ENCODE measurements around the gene PTPN2. TPM values are rescaled to one million over a fixed set of nuclear protein-coding genes. Genes with fewer than 3 reads are reported as not detected.

Gene PTPN2
- total RNA-seq, 1 experiment from 2014 or later = 59.8 TPM

DNA sequence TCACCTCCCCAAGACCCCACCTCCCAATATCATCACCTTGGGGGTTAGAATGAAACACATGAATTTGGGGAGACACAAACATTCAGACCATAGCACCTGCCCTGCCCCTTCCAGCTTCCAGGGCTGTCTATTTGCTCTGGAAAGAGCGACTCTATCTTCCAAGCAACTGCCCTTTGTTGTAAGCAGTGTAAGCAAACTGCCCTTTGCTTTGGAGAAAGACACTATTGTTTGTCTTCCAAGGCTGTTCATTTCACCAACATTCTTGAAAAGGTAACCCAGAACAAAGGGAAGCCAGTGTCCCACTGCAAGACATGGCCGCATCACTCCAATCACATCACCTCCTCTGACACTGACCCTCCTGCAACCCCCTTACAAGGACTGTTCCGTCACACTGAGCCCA, 46.9 kb upstream of the PTPN2 start:
- intact Hi-C loops (cut with micrococcal nuclease) = loop anchor here (5.0 kb wide), 2 partner anchors 39 to 539 kb away; no protein-coding TSS in a partner anchor
- POLR2A ChIA-PET (ENCODE audit: unreplicated experiment) = no interaction called here
- Histone ChIP-seq H3K79me2 (ENCODE audit: low read length) (no peaks in the 10 kb centered on the region), H4K20me1 (ENCODE audit: low read length) (no peaks in the 10 kb centered on the region), H3K4me2 (ENCODE audit: low read length) (no peak overlapping the region), H3K27me3 (ENCODE audit: low read length) (no peaks in the 10 kb centered on the region), H3K27ac (ENCODE audit: low read length) (no peak overlapping the region), H3F3A (ENCODE audit: low read length, unreplicated experiment) (no peaks in the 10 kb centered on the region), H3K9me3 (ENCODE audit: low read length) (no peaks in the 10 kb centered on the region), H3K4me1 (ENCODE audit: insufficient read depth, low read length) (peaks cover 6% of the 10 kb centered on the region; the same call in 1 of the 2 replicates), H3K9ac (ENCODE audit: low read length) (no peak overlapping the region), H2AFZ (ENCODE audit: low read length) (no peak overlapping the region), H3K4me3 (ENCODE audit: low read length) (no peak overlapping the region), H3K9me2 (replicated peaks; ENCODE audit: low read length) (no peaks in the 10 kb centered on the region), H3K36me3 (ENCODE audit: low read depth, low read length) (no peaks in the 10 kb centered on the region)
- BruUV-seq (replicated peaks) = no TSS peak
- CTCF ChIA-PET = no interaction called here
- TF ChIP-seq, protein P1, sequence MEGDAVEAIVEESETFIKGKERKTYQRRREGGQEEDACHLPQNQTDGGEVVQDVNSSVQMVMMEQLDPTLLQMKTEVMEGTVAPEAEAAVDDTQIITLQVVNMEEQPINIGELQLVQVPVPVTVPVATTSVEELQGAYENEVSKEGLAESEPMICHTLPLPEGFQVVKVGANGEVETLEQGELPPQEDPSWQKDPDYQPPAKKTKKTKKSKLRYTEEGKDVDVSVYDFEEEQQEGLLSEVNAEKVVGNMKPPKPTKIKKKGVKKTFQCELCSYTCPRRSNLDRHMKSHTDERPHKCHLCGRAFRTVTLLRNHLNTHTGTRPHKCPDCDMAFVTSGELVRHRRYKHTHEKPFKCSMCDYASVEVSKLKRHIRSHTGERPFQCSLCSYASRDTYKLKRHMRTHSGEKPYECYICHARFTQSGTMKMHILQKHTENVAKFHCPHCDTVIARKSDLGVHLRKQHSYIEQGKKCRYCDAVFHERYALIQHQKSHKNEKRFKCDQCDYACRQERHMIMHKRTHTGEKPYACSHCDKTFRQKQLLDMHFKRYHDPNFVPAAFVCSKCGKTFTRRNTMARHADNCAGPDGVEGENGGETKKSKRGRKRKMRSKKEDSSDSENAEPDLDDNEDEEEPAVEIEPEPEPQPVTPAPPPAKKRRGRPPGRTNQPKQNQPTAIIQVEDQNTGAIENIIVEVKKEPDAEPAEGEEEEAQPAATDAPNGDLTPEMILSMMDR (conservative IDR thresholded peaks at IDR 0.05; ENCODE audit: low read depth, low read length) = no peak
- TF ChIP-seq EZH2phosphoT487 (IDR thresholded peaks at IDR 0.05; ENCODE audit: borderline replicate concordance, low read length) = no peak
- no peak for TF ChIP-seq EZH2 (IDR thresholded peaks at IDR 0.05; ENCODE audit: low read length, unreplicated experiment)
- no peak for ATAC-seq
- no peak for DNase-seq

DNA sequence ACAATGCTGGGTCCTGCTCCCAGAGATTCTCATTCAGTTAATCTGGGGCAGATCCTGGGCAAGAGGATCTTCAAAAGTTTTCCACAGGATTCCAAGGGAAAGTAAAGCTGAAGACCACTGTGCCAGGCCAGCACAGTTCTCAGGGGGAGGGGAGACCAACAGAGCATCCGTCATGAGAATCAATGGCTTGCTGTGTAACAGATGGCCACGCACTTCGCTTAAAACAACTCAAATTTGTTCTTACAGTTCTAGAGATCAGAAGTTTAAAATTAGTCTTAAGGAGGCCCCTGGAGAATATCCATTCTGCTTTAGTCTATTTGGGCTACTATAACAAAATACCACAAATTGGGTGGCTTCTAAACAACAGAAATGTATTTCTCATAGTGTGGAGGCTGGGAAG, 46.3 kb upstream of the PTPN2 start:
- no peak overlapping the region for H3K9ac ChIP-seq (ENCODE audit: low read length)
- no TSS peak for BruUV-seq (replicated peaks)
- no peaks in the 10 kb centered on the region for H4K20me1 ChIP-seq (ENCODE audit: low read length)
- no peaks in the 10 kb centered on the region for H3K36me3 ChIP-seq (ENCODE audit: low read depth, low read length)
- H3K27me3 ChIP-seq (ENCODE audit: low read length) = no peaks in the 10 kb centered on the region
- no peaks in the 10 kb centered on the region for H3K9me3 ChIP-seq (ENCODE audit: low read length)
- no peaks in the 10 kb centered on the region for H3F3A ChIP-seq (ENCODE audit: low read length, unreplicated experiment)
- DNase-seq (no peak), ATAC-seq (no peak)
- H3K79me2 ChIP-seq (ENCODE audit: low read length) = no peaks in the 10 kb centered on the region
- no peaks in the 10 kb centered on the region for H3K9me2 ChIP-seq (replicated peaks; ENCODE audit: low read length)
- no peak overlapping the region for H3K4me2 ChIP-seq (ENCODE audit: low read length)
- TF ChIP-seq, protein P1 (conservative IDR thresholded peaks at IDR 0.05; ENCODE audit: low read depth, low read length) = no peak
- TF ChIP-seq EZH2 (IDR thresholded peaks at IDR 0.05; ENCODE audit: low read length, unreplicated experiment) (no peak), EZH2phosphoT487 (IDR thresholded peaks at IDR 0.05; ENCODE audit: borderline replicate concordance, low read length) (no peak)
- no peak overlapping the region for H3K27ac ChIP-seq (ENCODE audit: low read length)
- H2AFZ ChIP-seq (ENCODE audit: low read length) = no peak overlapping the region
- ChIA-PET CTCF (no interaction called here), POLR2A (ENCODE audit: unreplicated experiment) (no interaction called here)
- intact Hi-C loops (cut with micrococcal nuclease) = loop anchor here (5.0 kb wide), 2 partner anchors 38 to 538 kb away; no protein-coding TSS in a partner anchor
- H3K4me1 ChIP-seq (ENCODE audit: insufficient read depth, low read length) = peaks cover 6% of the 10 kb centered on the region; the same call in 1 of the 2 replicates
- no peak overlapping the region for H3K4me3 ChIP-seq (ENCODE audit: low read length)

DNA sequence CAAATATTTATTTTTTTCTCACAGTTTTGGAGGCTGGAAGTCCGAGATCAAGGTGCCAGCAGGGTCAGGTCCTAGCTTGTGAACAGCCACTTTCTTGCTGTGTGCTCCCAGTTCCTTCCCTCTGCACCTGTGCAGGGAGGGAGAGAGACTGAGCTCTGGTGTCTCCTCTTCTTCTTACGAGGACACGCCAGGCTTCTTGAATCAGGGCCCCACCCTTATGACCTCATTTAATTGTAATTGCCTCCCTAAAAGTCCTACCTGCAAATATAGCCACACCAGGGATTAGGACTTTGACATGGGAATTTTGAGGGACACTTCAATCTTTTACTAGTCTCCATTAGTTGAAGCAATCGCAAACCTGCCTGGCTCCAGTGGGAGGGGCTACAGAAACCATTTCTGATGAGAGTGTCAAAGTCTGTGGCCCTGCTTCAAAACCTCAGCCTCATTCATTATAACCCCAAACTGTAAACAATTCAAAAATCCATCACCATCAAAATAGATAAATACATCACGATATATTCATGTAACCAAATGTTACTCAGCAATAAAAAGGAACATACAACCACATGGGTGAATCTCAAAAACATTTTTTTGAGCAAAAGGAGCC, 45.5 kb upstream of the PTPN2 start:
- Histone ChIP-seq H3K4me1 (ENCODE audit: insufficient read depth, low read length) (peaks cover under 1% of the 10 kb centered on the region; the same call in 1 of the 2 replicates), H3K27me3 (ENCODE audit: low read length) (no peaks in the 10 kb centered on the region), H3F3A (ENCODE audit: low read length, unreplicated experiment) (no peaks in the 10 kb centered on the region), H3K4me3 (ENCODE audit: low read length) (no peak overlapping the region), H3K4me2 (ENCODE audit: low read length) (no peak overlapping the region), H4K20me1 (ENCODE audit: low read length) (no peaks in the 10 kb centered on the region), H3K9me3 (ENCODE audit: low read length) (no peaks in the 10 kb centered on the region), H2AFZ (ENCODE audit: low read length) (0 out of 2 replicates have a peak overlapping the region, but pooled peaks have one; percentile 7), H3K27ac (ENCODE audit: low read length) (no peak overlapping the region), H3K36me3 (ENCODE audit: low read depth, low read length) (no peaks in the 10 kb centered on the region), H3K79me2 (ENCODE audit: low read length) (no peaks in the 10 kb centered on the region), H3K9ac (ENCODE audit: low read length) (no peak overlapping the region), H3K9me2 (replicated peaks; ENCODE audit: low read length) (no peaks in the 10 kb centered on the region)
- ATAC-seq (peak; percentile 52), DNase-seq (peak; percentile 22)
- no TSS peak for BruUV-seq (replicated peaks)
- CTCF ChIA-PET = no interaction called here
- intact Hi-C loops (cut with micrococcal nuclease) = loop anchor here (5.0 kb wide), 2 partner anchors 37 to 537 kb away; no protein-coding TSS in a partner anchor
- no peak for TF ChIP-seq EZH2 (IDR thresholded peaks at IDR 0.05; ENCODE audit: low read length, unreplicated experiment)
- TF ChIP-seq, protein P1 (conservative IDR thresholded peaks at IDR 0.05; ENCODE audit: low read depth, low read length) = no peak
- no peak for TF ChIP-seq EZH2phosphoT487 (IDR thresholded peaks at IDR 0.05; ENCODE audit: borderline replicate concordance, low read length)
- POLR2A ChIA-PET (ENCODE audit: unreplicated experiment) = interaction anchor here (0.6 kb wide), 1 partner anchor 785 kb away, joined by 3 read pairs; no protein-coding TSS in a partner anchor
